Medulla oblongata (tissue), 1 donor: Measurements from ENCODE around the gene MAGI1.

Source experiments
- DNase-seq: peaks from one replicate; pipeline ENCODE4 v3.0.0-alpha.2; 2015; ENCODE audit errors: extremely low spot score

MAGI1 gene

GRCh38 chr3:66014056-66014455, 24.7 kb downstream of the MAGI1 start:
- no peak for DNase-seq

- no peak for DNase-seq
Measured at GRCh38 chr3:66012711-66013110, 26.0 kb downstream of the MAGI1 start.

GRCh38 chr3:66010739-66011655, 27.7 kb downstream of the MAGI1 start:
- no peak for DNase-seq

- no peak for DNase-seq
Measured at GRCh38 chr3:66010348-66010738, 28.4 kb downstream of the MAGI1 start.

- DNase-seq = no peak
Measured at GRCh38 chr3:66004244-66004643, 34.5 kb downstream of the MAGI1 start.

- no peak for DNase-seq
Measured at GRCh38 chr3:66001626-66002025, 37.1 kb downstream of the MAGI1 start.

- no peak for DNase-seq
Measured at GRCh38 chr3:66000506-66000905, 38.2 kb downstream of the MAGI1 start.

GRCh38 chr3:65999606-66000005, 39.1 kb downstream of the MAGI1 start:
- no peak for DNase-seq

GRCh38 chr3:65996589-65996988, 42.1 kb downstream of the MAGI1 start:
- DNase-seq = no peak

GRCh38 chr3:65995515-65995914, 43.2 kb downstream of the MAGI1 start:
- no peak for DNase-seq

GRCh38 chr3:65995030-65995429, 43.7 kb downstream of the MAGI1 start:
- DNase-seq = no peak

- no peak for DNase-seq
Measured at GRCh38 chr3:65993134-65993900, 45.4 kb downstream of the MAGI1 start.

GRCh38 chr3:65992106-65992505, 46.6 kb downstream of the MAGI1 start:
- DNase-seq = no peak

- no peak for DNase-seq
Measured at GRCh38 chr3:65988411-65989180, 50.1 kb downstream of the MAGI1 start.

- DNase-seq = no peak
Measured at GRCh38 chr3:65986285-65986684, 52.4 kb downstream of the MAGI1 start.

GRCh38 chr3:65984975-65985374, 53.7 kb downstream of the MAGI1 start:
- no peak for DNase-seq

- no peak for DNase-seq
Measured at GRCh38 chr3:65983100-65983499, 55.6 kb downstream of the MAGI1 start.

GRCh38 chr3:65979731-65980130, 59.0 kb downstream of the MAGI1 start:
- peak; percentile 26 for DNase-seq

- peak; percentile 50 for DNase-seq
Measured at GRCh38 chr3:65979162-65979561, 59.6 kb downstream of the MAGI1 start.

- DNase-seq = no peak
Measured at GRCh38 chr3:65978116-65978515, 60.6 kb downstream of the MAGI1 start.

- DNase-seq = no peak
Measured at GRCh38 chr3:65975032-65975431, 63.7 kb downstream of the MAGI1 start.

GRCh38 chr3:65974509-65974908, 64.2 kb downstream of the MAGI1 start:
- no peak for DNase-seq
